Motor neuron (in vitro differentiated cells): Measurements from ENCODE around the gene RFPL3. TPM values are rescaled to one million over a fixed set of nuclear protein-coding genes. Genes with fewer than 3 reads are reported as not detected.
A peak's percentile ranks its signal among the peaks of the same experiment; 100 is the strongest.
"Not testable (repeated sequence)": the region's sequence is repeated elsewhere in the genome, so short reads cannot be mapped to it uniquely, and the experiment has no call there.

Experiments used
- ATAC-seq, 8 experiments: fragments of 200-7000 bp; cut with Tn5 transposase; replicated peaks in 6 of 8; 2 replicates each; pipeline ENCODE4 v1.8.0; 2021; ENCODE audit warnings: mild to moderate bottlenecking in 8 of 8, moderate library complexity in 8 of 8
- H3K27ac ChIP-seq, 2 donors: fragments of 250-450 bp; sonication (Bioruptor Pico); 2 replicates each; pipeline ENCODE4 v1.9.0; 2021; ENCODE audit warnings: antibody characterized with exemption in 2 of 2, mild to moderate bottlenecking in 2 of 2, moderate library complexity in 1 of 2
- H3K4me1 ChIP-seq, 2 donors: fragments of 250-450 bp; sonication (Bioruptor Pico); replicated peaks in 1 of 2; 2 replicates each; pipeline ENCODE4 v1.6.1; 2021; ENCODE audit warnings: antibody characterized with exemption in 2 of 2, mild to moderate bottlenecking in 2 of 2, moderate library complexity in 1 of 2
- H3K4me3 ChIP-seq, 5 donors: fragments of 250-450 bp; sonication (Bioruptor Pico); 2 replicates each; pipeline ENCODE4 v1.9.0; 2021; ENCODE audit warnings: antibody characterized with exemption in 5 of 5, mild to moderate bottlenecking in 5 of 5, moderate library complexity in 4 of 5
- WGBS, 10 experiments: fragments of 450-650 bp; shearing (Covaris generic); methylation state at CpG; one replicate each; pipeline ENCODE4 v1.0.0; 2022; 5-methylcytosine and 5-hydroxymethylcytosine counted together
- in situ Hi-C, 9 experiments: fragments of 400-800 bp; cut with MboI; loops; one replicate each; pipeline ENCODE4 v1.15.0; 2021; ENCODE audit warnings: low sequenced_read_pairs in 9 of 9, low pct_unique_long_range_greater_than_20kb in 2 of 9; ENCODE audit not compliant: unreplicated experiment in 9 of 9
- total RNA-seq, 8 experiments: library from RNA; unstranded; fragments of 300-600 nt; gene quantifications; 2 replicates each; pipeline versions ENCODE4 v1.2.3 to v1.2.4, GENCODE V29; 2022

The RFPL3 gene
- total RNA-seq, 8 experiments from 2014 or later = 0.24 to 0.31 TPM; not detected in 6

DNA sequence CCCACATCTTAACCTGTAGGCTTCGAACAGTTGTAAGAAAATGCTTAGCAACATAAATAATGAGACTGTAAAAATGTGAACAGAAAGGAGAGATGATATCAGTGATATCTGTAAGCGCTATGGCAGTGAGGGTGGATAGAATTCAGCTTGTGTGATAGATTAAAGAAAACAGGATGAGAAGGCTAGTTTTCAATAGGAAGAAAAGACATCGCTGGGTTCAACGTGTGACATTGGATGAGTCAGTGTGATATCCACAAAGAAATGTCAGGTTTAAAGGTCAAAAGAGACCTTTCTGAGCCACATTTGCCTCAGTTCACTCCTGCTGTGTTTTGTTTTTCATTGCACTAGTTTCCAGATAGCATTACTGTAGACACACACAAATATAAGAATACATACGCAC is 13.7 kb upstream of the RFPL3 start:
- in situ Hi-C loops = no loop called here

DNA sequence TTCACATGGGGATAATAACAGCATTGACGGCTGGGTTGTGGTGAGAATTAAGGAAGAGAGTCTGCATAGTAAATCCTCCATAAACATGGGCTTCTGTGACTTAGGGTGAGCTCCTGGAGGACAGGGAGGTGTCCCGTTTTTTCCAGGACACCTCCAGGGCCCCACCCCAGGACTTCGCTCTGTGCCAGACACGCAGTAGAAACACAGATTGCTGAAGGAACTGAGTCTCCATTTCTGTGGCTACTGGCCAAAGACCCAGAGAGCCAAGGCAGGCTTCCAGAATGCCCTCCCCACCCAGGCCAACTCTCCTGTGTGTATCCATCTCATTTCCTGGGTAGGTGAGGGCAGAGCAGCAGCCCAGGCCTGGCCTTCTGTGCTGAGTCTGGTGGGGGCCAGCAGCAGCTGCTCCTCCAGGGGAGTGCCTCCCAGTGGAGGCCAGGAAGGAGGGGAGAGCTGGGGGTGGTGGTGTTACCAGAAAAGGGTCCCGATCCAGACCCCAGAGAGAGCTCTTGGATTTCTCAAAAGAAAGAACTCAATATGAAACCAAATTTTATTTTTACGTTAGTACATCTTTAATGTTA is 9.5 kb upstream of the RFPL3 start:
- in situ Hi-C loops = no loop called here
- 67 to 100% (median 85%) methylated on average over 1 to 5 of the region's 6 CpGs for WGBS, 10 experiments
- no peaks in the 10 kb centered on the region for H3K4me1 ChIP-seq
- no peak for ATAC-seq
- no peak overlapping the region for H3K27ac ChIP-seq
- no peak overlapping the region for H3K4me3 ChIP-seq

More for the DNA sequence above, 13.7 kb upstream of the RFPL3 start:
- no peak overlapping the region for H3K27ac ChIP-seq
- H3K4me1 ChIP-seq = peaks cover 0 to 5% of the 10 kb centered on the region in 2 donors
- no peak overlapping the region for H3K4me3 ChIP-seq
- no peak for ATAC-seq
- WGBS, 10 experiments = 17 to 100% (median 59%) methylated on average over 1 to 5 of the region's 5 CpGs; no CpG with 5 or more reads in 2 of the 10 experiments

DNA sequence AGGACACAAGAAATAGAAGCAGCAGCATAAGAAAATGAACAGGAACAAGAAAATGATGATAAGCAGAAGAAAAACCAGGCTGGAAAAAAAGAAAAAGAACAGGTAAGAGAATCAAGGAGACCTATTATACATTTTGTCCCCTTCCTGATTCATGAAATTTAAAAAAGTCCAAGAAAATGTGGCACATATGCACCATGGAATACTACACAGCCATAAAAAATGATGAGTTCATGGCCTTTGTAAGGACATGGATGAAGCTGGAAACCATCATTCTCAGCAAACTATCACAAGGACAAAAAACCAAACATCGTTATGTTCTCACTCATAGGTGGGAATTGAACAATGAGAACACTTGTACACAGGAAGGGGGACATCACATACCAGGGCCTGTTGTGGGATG is 5.8 kb upstream of the RFPL3 start:
- WGBS, 10 experiments = 29 to 100% (median 65%) methylated on average over 1 of the region's 1 CpG; no CpG with 5 or more reads in 6 of the 10 experiments
- H3K4me1 ChIP-seq, H3K27ac ChIP-seq, in situ Hi-C loops, ATAC-seq, H3K4me3 ChIP-seq: not testable (repeated sequence)

GRCh38 chr22:32352681-32353080 is 5.0 kb upstream of the RFPL3 start:
- Histone ChIP-seq H3K4me3 (no peak overlapping the region), H3K4me1 (no peaks in the 10 kb centered on the region), H3K27ac (no peak overlapping the region)
- ATAC-seq = no peak
- in situ Hi-C loops = no loop called here
- WGBS, 10 experiments = 60 to 100% (median 86%) methylated on average over 1 to 10 of the region's 14 CpGs; no CpG with 5 or more reads in 4 of the 10 experiments

- in situ Hi-C loops = no loop called here
- no peak for ATAC-seq
- WGBS, 10 experiments = 50 to 100% (median 100%) methylated on average over 2 to 6 of the region's 28 CpGs; no CpG with 5 or more reads in 7 of the 10 experiments
- H3K27ac ChIP-seq = no peak overlapping the region
- no peaks in the 10 kb centered on the region for H3K4me1 ChIP-seq
- no peak overlapping the region for H3K4me3 ChIP-seq
These were observed 4.4 kb upstream of the RFPL3 start for GRCh38 chr22:32353292-32353691.

DNA sequence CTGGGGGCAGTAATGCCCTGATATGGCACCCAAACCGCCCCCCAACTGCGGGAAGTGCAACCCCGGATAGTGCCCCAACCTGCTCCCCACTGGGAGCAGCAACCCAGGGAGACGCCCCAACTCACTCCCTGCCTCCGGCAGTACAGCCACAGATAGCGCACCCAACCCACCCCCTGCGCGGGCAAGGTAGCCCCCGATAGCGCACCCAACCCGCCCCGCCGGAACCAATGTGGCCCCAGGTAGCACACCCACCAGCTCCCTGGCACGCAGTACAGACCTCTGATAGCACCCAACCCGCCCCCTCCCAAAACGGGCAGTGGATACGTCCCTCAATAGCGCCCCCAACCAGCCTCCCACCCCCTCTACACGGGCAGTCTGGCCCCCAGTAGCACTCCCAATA is 3.8 kb upstream of the RFPL3 start:
- 100% methylated on average over 1 to 2 of the region's 19 CpGs; no CpG with 5 or more reads in 8 of the 10 experiments for WGBS, 10 experiments
- in situ Hi-C loops = no loop called here
- no peak overlapping the region for H3K4me3 ChIP-seq
- H3K27ac ChIP-seq = no peak overlapping the region
- no peaks in the 10 kb centered on the region for H3K4me1 ChIP-seq
- ATAC-seq = no peak

DNA sequence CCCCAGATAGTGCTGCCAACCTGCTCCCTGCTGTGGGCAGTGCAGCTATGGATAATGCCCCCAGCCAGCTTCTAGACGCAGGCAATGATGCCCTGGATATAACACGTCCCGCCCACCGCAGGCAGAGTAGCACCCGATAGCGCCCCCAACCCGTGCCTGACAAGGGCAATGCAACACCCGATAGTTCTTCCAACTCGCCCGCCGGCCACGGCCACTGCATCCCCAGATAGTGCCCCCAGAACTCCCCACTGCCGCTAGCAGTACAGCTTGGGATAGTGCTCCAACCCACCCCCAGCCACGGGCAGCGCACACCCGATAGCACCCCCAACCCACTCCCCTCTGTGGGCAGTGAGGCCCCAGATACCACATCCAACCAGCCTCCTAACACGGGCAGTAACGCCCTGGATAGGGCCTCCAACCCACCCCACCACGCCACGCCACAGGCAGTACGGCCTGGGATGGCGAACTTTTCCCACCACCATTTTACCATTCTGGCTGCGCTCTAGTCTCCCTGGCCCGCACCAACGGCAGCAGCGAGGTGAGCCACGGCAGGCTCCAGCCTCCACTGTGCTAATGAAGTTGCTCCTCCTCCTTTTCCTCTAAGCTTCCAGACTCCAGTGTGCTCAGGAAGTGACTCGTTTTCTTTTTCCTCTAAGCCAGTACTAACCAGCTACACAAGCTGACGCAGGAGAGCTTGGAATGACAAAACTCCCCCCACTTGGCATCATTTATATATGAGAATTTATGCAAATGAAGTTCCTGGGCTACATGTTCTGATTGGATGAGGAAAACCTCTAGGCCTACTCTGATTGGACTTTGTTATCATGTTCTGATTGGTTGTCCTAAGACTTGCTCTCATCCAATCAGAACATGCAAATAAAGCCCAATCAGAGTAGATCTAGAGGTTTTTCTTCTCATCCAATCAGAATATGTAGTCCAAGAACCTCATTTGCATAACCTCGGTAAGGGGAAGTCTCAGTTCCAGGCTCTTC is 3.0 kb upstream of the RFPL3 start:
- H3K4me3 ChIP-seq = no peak overlapping the region
- peak in 2 of 8 experiments; percentile 17 to 20 for ATAC-seq
- 0 to 100% (median 60%) methylated on average over 1 to 8 of the region's 30 CpGs; no CpG with 5 or more reads in 2 of the 10 experiments for WGBS, 10 experiments
- H3K4me1 ChIP-seq = no peaks in the 10 kb centered on the region
- in situ Hi-C loops = no loop called here
- no peak overlapping the region for H3K27ac ChIP-seq

GRCh38 chr22:32355760-32356159 is 1.9 kb upstream of the RFPL3 start:
- Histone ChIP-seq H3K4me3 (no peak overlapping the region), H3K4me1 (no peaks in the 10 kb centered on the region), H3K27ac (no peak overlapping the region)
- 33 to 88% (median 54%) methylated on average over 1 to 3 of the region's 3 CpGs; no CpG with 5 or more reads in 4 of the 10 experiments for WGBS, 10 experiments
- ATAC-seq = peak in 1 of 8 experiments; percentile 15
- in situ Hi-C loops = no loop called here

- H3K27ac ChIP-seq, H3K4me1 ChIP-seq, in situ Hi-C loops, ATAC-seq, H3K4me3 ChIP-seq: not testable (repeated sequence)
- 40 to 90% (median 80%) methylated on average over 1 to 5 of the region's 11 CpGs; no CpG with 5 or more reads in 4 of the 10 experiments for WGBS, 10 experiments
These were observed 2.4 kb downstream of the RFPL3 start for GRCh38 chr22:32360096-32360495.

GRCh38 chr22:32361257-32361656 is 3.6 kb downstream of the RFPL3 start:
- H3K4me1 ChIP-seq = no peaks in the 10 kb centered on the region
- H3K27ac ChIP-seq = no peak overlapping the region
- in situ Hi-C loops = no loop called here
- H3K4me3 ChIP-seq = no peak overlapping the region
- no peak for ATAC-seq
- WGBS, 10 experiments = 67 to 100% (median 79%) methylated on average over 1 to 2 of the region's 2 CpGs; no CpG with 5 or more reads in 1 of the 10 experiments

DNA sequence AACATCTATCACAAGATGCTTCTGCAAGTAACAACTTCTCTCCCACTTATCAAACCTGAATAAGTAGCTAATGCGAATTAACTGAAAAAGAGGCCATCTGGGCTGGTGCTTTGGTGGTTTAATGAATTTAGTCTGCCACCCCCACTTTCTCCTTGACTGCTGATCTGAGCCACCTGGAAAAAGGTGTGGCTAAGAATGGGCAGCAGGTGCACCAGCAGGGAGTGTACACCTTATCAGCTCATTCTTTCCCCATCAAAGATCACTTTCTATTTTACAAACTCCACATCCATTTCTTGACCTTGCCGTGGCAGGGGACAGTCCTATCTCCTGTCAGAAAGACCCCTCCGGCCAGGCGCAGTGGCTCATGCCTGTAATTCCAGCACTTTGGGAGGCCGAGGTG is 6.5 kb downstream of the RFPL3 start:
- ATAC-seq = no peak
- Histone ChIP-seq H3K4me1 (no peaks in the 10 kb centered on the region), H3K27ac (no peak overlapping the region), H3K4me3 (no peak overlapping the region)
- WGBS, 10 experiments = 40 to 83% (median 62%) methylated on average over 1 to 3 of the region's 5 CpGs; no CpG with 5 or more reads in 4 of the 10 experiments
- in situ Hi-C loops = no loop called here

- in situ Hi-C loops = loop anchor here in 1 of 9 experiments (25.0 kb wide), 2 partner anchors 264 to 389 kb away; no protein-coding TSS in a partner anchor
- Histone ChIP-seq H3K4me3 (no peak overlapping the region), H3K4me1 (peaks cover 4 to 6% of the 10 kb centered on the region in 2 donors), H3K27ac (no peak overlapping the region)
- 40 to 94% (median 77%) methylated on average over 1 to 4 of the region's 7 CpGs; no CpG with 5 or more reads in 1 of the 10 experiments for WGBS, 10 experiments
- peak in 2 of 8 experiments; percentile 34 to 48 for ATAC-seq
These were observed 18.2 kb downstream of the RFPL3 start for GRCh38 chr22:32375678-32376450.
